Tibial nerve (tissue), 4 donors: ENCODE measurements around the gene MYORG. TPM values are rescaled to one million over a fixed set of nuclear protein-coding genes. Genes with fewer than 3 reads are reported as not detected.

Source experiments
- DNase-seq, 2 donors: peaks; one replicate each; pipeline ENCODE4 v3.0.0-alpha.2; 2019; ENCODE audit warnings: low spot score in 2 of 2
- H3K27ac ChIP-seq, 4 donors: fragments of 200-600 bp; sonication (generic) in 3 of 4; one replicate each; pipeline ENCODE4 v1.5.1; 2017 to 2019; ENCODE audit warnings: mild to moderate bottlenecking in 1 of 4
- H3K27me3 ChIP-seq, 2 donors: fragments of 200-600 bp; sonication (generic) in 1 of 2; one replicate each; pipeline versions ENCODE4 v1.5.1 to v1.6.0; 2017 to 2019
- H3K36me3 ChIP-seq, 3 donors: fragments of 200-600 bp; sonication (generic); one replicate each; pipeline ENCODE4 v1.5.1; 2018 to 2019
- H3K4me1 ChIP-seq, 4 donors: fragments of 200-600 bp; sonication (generic) in 3 of 4; one replicate each; pipeline ENCODE4 v1.5.1; 2017 to 2019
- H3K4me3 ChIP-seq, 4 donors: fragments of 200-600 bp; sonication (generic) in 3 of 4; one replicate each; pipeline ENCODE4 v1.5.1; 2017 to 2019; ENCODE audit warnings: mild to moderate bottlenecking in 1 of 4, moderate library complexity in 1 of 4
- H3K9me3 ChIP-seq, 4 donors: fragments of 200-600 bp; sonication (generic) in 3 of 4; one replicate each; pipeline ENCODE4 v1.5.1; 2017 to 2019
- CTCF ChIP-seq, 5 experiments: fragments of 200-600 bp in 3 of 5; fragments of 450-650 bp in 2 of 5; sonication (generic) in 3 of 5; IDR thresholded peaks; one replicate each; pipeline ENCODE4 v1.5.1; 2016 to 2019; ENCODE audit warnings: antibody characterized with exemption in 5 of 5, mild to moderate bottlenecking in 3 of 5, moderate library complexity in 2 of 5
- EP300 ChIP-seq, 2 donors: sonication (generic); formaldehyde crosslinking; IDR thresholded peaks; one replicate each; pipeline ENCODE4 v1.6.1; 2017; ENCODE audit warnings: antibody characterized with exemption in 2 of 2, mild to moderate bottlenecking in 1 of 2
- POLR2A ChIP-seq, 2 donors: fragments of 450-650 bp; IDR thresholded peaks; one replicate each; pipeline ENCODE4 v1.6.1; 2017; ENCODE audit warnings: antibody characterized with exemption in 2 of 2, mild to moderate bottlenecking in 2 of 2, moderate library complexity in 2 of 2
- WGBS, 2 donors: methylation state at CpG; one replicate each; pipeline ENCODE4 v1.1.5; 2018; 5-methylcytosine and 5-hydroxymethylcytosine counted together
- total RNA-seq, 4 donors: library from RNA; depleted of rRNA; stranded (reverse); fragments of >200 nt; gene quantifications; one replicate each; pipeline ENCODE4 v1.1.0, GENCODE V29; 2016

The MYORG gene
- total RNA-seq, 4 donors from 2014 or later: 4.8 to 9.0 (median 6.9) TPM

DNA sequence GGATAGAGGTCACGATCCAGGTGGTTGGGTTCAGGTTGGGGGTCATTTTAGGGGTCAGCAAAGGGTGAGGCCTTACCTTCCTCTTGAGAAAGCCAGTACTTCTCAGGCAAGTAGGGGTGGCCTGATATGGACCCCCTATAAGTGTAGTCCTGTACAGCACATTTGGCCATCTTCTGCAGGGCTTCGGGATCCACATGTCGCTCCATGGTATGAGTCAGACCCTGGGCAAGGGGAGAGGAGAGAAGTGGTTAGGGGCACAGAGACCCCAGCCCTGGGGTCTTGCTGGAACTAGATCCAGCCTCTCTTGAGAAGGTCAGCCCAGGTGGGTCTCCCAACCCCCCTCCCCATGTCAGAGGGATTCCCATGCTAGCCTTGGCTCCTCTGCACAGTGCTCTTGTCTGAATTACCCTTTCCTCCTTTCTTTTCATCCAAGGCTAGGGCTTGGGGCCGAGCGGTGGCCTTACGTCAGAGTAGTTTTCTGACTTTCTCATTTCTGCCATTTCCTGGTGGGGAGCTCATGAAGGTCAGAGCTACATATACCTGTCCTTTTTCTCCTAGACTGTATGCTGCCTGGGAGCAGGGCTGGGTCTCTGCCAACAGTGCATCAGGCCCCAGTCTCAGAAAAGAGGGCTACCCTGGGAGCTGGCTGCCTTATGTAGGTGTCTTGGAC, 9.0 kb upstream of the MYORG start:
- H3K4me1 ChIP-seq: peaks cover 0 to 9% (median 6%) of the 10 kb centered on the region in 4 donors
- H3K36me3 ChIP-seq: no peaks in the 10 kb centered on the region
- no peak for TF ChIP-seq CTCF (IDR thresholded peaks at IDR 0.05)
- TF ChIP-seq EP300 (IDR thresholded peaks at IDR 0.05): no peak
- no peak for TF ChIP-seq POLR2A (IDR thresholded peaks at IDR 0.05)
- no peak overlapping the region for H3K27ac ChIP-seq
- no peak overlapping the region for H3K4me3 ChIP-seq
- no peaks in the 10 kb centered on the region for H3K9me3 ChIP-seq
- no peaks in the 10 kb centered on the region for H3K27me3 ChIP-seq
- 89 to 92% methylated on average over 6 of the region's 6 CpGs for WGBS, 2 donors
- no peak for DNase-seq

- Histone ChIP-seq H3K4me1 (peaks cover 0 to 20% (median 17%) of the 10 kb centered on the region in 4 donors), H3K9me3 (no peaks in the 10 kb centered on the region), H3K27ac (no peak overlapping the region), H3K36me3 (no peaks in the 10 kb centered on the region), H3K27me3 (no peaks in the 10 kb centered on the region), H3K4me3 (no peak overlapping the region)
- no peak for DNase-seq
- no peak for TF ChIP-seq EP300 (IDR thresholded peaks at IDR 0.05)
- TF ChIP-seq POLR2A (IDR thresholded peaks at IDR 0.05): no peak
- TF ChIP-seq CTCF (IDR thresholded peaks at IDR 0.05): no peak
- WGBS, 2 donors: 61 to 67% methylated on average over 7 of the region's 7 CpGs
Measured at GRCh38 chr9:34384368-34385165, 7.9 kb upstream of the MYORG start.

- WGBS, 2 donors: 80 to 90% methylated on average over 4 of the region's 4 CpGs
Measured at GRCh38 chr9:34383904-34384303, 7.2 kb upstream of the MYORG start.

GRCh38 chr9:34382879-34383278, 6.2 kb upstream of the MYORG start:
- TF ChIP-seq EP300 (IDR thresholded peaks at IDR 0.05) (no peak), CTCF (IDR thresholded peaks at IDR 0.05) (no peak), POLR2A (IDR thresholded peaks at IDR 0.05) (no peak)
- WGBS, 2 donors: 89 to 92% methylated on average over 3 of the region's 3 CpGs
- no peaks in the 10 kb centered on the region for H3K36me3 ChIP-seq
- no peak for DNase-seq
- H3K4me1 ChIP-seq: peaks cover 0 to 31% (median 21%) of the 10 kb centered on the region in 4 donors
- H3K27ac ChIP-seq: no peak overlapping the region
- H3K9me3 ChIP-seq: no peaks in the 10 kb centered on the region
- H3K27me3 ChIP-seq: no peaks in the 10 kb centered on the region
- H3K4me3 ChIP-seq: no peak overlapping the region

More at GRCh38 chr9:34383904-34384303, 7.2 kb upstream of the MYORG start:
- Histone ChIP-seq H3K27me3 (no peaks in the 10 kb centered on the region), H3K9me3 (no peaks in the 10 kb centered on the region), H3K4me1 (peaks cover 0 to 27% (median 21%) of the 10 kb centered on the region in 4 donors), H3K27ac (no peak overlapping the region), H3K4me3 (no peak overlapping the region), H3K36me3 (no peaks in the 10 kb centered on the region)
- TF ChIP-seq EP300 (IDR thresholded peaks at IDR 0.05) (no peak), POLR2A (IDR thresholded peaks at IDR 0.05) (no peak), CTCF (IDR thresholded peaks at IDR 0.05) (no peak)
- no peak for DNase-seq

DNA sequence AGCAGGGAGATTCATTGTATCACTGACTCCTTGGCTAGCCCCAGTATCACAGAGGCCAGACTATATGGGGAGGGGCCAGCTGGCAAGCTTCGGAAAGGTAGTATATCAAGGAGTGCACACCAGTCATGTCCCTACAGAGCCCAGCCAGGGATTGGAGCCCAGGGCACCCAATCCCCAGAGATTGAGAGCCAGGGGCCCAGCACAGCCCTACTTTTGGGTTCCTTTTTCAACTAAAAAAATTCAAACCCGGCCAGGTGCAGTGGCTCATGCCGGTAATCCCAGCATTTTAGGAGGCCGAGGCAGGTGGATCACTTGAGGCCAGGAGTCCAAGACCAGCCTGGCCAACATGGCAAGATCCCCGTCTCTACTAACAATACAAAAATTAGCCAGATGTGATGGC, 5.4 kb upstream of the MYORG start:
- 94 to 96% methylated on average over 5 of the region's 5 CpGs for WGBS, 2 donors
- peaks cover 0 to 39% (median 28%) of the 10 kb centered on the region in 4 donors for H3K4me1 ChIP-seq
- H3K9me3 ChIP-seq: no peaks in the 10 kb centered on the region
- no peak overlapping the region for H3K4me3 ChIP-seq
- no peaks in the 10 kb centered on the region for H3K36me3 ChIP-seq
- H3K27ac ChIP-seq: no peak overlapping the region
- H3K27me3 ChIP-seq: no peaks in the 10 kb centered on the region
- no peak for DNase-seq
- TF ChIP-seq EP300 (IDR thresholded peaks at IDR 0.05): no peak
- TF ChIP-seq CTCF (IDR thresholded peaks at IDR 0.05): no peak
- no peak for TF ChIP-seq POLR2A (IDR thresholded peaks at IDR 0.05)
